OCI-M1 (cell line): ENCODE measurements around the gene LRIF1.
"Not testable (repeated sequence)": the region's sequence is repeated elsewhere in the genome, so short reads cannot be mapped to it uniquely, and the experiment has no call there.

Source experiments
- DNase-seq: peaks from one replicate; lab custom pipeline; 2025; lab: John Stamatoyannopoulos, UW

Gene LRIF1, protein sequence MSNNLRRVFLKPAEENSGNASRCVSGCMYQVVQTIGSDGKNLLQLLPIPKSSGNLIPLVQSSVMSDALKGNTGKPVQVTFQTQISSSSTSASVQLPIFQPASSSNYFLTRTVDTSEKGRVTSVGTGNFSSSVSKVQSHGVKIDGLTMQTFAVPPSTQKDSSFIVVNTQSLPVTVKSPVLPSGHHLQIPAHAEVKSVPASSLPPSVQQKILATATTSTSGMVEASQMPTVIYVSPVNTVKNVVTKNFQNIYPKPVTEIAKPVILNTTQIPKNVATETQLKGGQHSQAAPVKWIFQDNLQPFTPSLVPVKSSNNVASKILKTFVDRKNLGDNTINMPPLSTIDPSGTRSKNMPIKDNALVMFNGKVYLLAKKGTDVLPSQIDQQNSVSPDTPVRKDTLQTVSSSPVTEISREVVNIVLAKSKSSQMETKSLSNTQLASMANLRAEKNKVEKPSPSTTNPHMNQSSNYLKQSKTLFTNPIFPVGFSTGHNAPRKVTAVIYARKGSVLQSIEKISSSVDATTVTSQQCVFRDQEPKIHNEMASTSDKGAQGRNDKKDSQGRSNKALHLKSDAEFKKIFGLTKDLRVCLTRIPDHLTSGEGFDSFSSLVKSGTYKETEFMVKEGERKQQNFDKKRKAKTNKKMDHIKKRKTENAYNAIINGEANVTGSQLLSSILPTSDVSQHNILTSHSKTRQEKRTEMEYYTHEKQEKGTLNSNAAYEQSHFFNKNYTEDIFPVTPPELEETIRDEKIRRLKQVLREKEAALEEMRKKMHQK

DNA sequence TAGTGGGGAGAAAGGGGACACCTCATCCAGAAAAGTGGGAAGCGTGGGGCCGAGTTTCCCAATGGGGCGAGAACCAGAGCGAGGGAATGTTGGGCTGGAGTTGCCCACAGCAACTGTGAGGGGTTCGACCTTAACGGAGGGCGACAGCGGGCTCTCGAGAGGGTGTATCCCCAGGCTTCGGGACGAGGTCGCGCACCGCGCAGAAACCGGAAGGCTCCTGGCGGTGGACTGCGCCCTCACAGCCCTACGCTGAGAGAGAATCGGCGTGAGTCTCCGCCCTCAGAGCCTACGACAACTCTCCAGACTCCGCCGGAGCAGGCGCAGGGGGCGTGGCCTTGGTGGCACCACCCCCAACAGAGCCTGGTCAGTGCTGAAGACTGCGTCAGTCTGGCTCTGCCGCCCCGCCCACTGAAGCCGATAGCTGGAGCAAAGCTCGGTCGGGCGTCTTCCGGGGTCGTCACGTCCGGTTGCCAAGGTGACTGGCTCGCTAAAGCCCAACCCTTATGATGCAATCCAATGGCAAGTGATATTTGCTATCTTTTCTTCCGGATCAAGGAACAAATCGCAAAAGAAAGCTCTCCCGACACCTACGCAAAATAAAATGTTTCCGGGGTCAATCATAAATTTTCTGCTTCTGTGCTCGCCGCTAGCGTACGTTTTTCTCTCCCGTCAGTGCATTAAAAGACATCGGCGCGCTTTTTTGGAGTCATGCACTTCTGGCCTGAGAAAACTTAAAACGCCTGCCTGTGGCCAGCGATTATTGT lies at the start of gene LRIF1:
Gene LRIF1, minus strand, starts transcription at position 232 of the 764 bp plus-strand sequence. CDS start 234 bp downstream, outside the sequence.
- peak; percentile 100 for DNase-seq

DNA sequence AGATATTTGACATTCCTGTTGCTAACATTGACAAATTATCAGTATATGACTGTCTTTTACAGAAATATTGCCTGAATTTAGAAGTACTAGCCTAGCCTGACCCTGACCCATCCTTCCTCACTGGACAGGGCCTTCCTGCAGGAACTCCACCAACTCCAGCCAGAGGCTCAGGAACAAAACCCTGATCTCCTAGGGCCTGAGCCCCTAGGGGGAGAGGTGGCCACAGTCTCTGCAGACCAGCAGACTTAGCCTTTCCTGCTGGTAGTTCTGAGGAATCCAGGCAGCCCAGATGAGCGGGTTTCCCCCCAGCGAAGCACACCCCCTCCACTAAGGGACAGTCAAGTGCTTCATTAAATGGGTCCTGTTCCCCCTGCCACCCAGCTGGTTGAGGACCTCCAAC lies 44.3 kb upstream of the LRIF1 start:
- no peak for DNase-seq

DNA sequence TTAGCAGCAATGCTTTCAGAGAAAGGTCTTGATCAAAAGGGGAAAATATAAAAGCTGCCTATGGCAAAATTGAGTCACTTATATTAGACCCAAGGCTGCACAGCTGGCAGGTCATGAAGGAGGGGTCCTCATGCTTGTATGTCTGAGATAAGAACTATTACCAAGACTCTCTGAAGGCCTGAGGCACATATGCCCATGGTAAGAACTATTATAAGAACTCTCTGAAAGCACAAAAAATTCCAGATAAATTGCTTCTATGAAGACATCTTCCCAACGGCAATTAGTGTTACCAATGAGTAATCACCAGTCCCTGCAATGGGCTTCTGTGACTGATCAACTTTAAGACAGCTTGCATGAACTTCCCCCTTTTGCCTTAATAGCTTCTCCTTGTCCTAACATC lies 42.8 kb upstream of the LRIF1 start:
- DNase-seq, result no peak

DNA sequence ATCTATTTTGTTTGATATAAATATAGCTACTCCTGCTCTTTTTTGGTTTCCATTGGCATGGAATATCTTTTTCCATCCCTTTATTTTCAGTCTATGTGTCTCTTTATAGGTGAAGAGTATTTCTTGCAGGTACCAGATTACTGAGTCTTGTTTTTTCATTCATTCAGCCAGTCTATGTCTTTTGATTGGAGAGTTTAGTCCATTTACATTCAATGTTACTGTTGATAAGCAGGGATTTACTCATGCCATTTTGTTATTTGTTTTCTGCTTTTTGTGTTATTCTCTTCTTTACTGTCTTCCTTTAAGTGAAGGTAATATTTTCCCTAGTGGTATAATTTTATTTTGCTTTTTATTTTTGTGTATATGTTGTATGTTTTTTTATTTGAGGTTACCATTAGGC lies 35.9 kb upstream of the LRIF1 start:
- DNase-seq, result not testable (repeated sequence)

DNA sequence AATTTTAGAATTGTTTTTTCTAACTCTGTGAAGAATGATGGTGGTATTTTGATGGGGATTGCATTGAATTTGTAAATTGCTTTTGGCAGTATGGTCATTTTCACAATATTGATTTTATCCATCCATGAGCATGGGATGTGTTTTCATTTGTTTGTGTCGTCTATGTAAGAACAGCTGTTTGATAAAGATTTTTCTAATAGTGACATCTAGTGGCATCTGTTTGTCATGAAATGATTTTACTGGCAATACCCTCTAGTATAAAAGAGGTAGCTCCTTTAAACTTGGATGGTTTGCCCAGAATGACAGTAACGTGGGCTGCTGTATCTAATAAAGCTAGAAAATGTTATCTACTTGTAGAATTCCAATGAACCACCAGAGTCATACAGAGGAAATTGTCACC lies 28.6 kb upstream of the LRIF1 start:
- peak; percentile 72 for DNase-seq

DNA sequence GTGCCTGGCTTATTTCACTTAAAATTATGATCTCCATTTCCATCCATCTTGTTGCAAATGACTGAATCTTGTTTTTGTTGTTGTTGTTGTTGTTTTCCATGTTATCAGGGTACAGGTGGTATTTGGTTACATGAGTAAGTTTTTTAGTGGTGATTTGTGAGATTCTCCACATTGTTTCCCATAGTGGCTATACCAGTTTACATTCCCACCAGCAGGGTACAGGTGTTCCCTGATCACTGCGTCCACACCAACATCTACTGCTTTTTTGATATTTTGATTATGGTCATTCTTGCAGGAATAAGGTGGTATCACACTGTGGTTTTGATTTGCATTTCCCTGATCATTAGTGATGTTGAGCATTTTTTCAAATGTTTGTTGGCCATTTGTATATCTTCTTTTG lies 27.6 kb upstream of the LRIF1 start:
- DNase-seq, result not testable (repeated sequence)

DNA sequence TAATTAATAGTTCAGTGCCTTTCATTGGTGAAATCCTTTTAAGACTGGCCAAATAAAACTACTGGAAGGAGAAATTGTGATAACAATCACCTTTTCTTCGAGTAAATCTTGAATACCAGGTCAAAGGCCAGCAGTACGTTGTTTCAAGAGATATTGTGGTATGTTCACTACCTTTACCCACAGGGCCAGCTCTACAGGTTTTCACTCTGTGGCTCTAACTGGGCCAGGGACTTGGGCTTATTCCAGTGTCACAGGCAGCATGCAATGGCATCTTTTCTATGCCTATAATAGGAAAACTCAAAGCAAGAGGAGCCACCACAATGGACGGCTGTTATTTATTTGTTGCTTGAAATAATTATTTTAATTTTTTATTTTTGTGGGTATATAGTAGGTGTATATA lies 26.8 kb upstream of the LRIF1 start:
- no peak for DNase-seq

DNA sequence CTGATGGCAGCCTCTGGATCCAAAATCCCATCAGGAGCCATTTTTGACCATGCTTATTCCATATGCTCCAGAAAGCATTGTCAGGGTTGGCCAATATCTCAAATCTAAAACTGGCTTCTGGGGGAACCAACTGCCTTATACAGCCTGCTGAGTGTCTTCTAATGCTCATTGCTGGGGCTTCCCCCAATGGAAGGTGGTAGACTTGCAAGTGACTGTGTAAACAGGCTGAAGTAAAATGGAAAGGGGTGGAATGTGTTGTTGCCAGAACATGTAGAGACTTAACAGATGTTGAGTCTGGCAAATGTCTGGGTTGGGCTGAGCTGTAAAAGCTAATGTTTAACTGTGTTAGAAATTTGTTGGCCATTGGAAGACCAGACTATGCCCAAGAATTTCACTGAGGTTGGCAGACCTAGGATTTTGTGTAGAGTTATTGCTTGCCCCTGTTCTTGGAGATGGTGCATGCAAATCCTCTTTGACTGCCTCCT lies 22.7 kb upstream of the LRIF1 start:
- DNase-seq, result no peak

DNA sequence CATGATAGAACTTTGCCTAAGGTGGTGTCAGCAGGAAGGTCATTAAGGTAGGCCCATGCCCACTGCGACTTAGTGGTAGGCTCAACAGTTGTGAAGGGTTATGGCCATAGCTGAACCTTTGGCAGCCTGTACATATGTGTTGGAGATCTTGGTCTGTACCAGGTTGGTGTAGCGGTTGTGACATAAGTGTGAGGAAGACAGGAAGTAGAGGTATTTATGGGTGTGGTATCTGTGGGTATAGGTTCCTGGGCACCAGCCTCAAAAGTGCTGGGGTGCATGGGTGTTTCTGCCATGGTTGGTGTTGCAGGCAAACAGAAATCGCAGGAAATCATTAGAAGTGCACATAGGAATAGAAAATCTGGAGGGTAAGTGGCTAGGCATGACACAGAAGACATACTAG lies 18.6 kb upstream of the LRIF1 start:
- no peak for DNase-seq

DNA sequence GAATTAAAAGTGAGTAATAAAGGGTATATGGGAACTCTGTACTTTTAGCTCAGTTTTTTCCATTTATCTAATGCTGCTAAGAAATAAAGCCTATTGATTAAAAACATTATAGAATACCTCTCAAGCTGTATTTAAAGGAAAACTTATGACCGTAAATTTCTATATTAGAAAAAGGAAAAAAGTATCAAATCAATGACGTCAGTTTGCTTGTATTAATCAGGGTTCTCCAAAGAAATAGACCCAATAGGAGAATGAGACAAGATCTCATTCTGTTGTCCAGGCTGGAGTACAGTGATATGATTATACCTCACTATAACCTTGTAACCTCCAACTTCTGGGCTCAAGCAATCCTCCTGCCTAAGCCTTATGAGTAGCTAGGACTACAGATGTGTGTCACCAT lies 15.4 kb upstream of the LRIF1 start:
- DNase-seq, result no peak

DNA sequence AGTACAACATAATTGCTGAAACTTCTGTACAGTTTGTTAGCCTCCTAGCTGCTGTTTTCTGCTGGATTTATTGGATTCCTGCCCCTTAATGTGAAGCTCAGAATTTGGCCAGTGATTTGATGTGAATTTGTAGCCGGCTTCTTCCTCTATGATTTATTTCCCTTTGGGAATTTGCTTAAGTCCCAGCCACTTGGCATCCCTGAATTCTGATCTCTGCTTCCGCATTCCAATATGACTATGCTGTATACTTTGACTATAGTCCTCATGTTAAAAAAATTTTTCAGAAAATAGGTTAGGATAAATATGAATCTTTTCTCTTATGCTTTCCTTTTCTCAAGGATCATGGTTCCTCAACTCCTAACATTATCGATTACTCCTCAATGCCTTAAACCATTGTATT lies 12.4 kb upstream of the LRIF1 start:
- DNase-seq, result no peak

DNA sequence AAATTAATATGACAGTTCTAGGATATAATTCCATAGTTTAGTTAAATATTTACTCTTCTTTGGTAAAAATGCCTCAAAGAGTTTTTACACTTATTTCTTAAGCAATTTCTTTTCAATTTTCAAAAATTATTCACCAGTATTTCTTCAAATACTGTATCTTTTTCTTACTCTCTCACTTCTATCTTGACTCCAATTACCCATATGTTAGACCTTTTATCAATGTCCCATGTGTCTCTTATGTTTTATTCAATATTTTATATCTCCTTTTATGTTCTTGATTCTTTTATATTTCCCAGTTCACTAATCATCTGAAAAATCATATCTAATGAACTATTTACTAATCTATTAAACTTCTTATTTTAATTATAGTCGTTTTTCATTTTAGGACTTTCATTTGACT lies 11.5 kb upstream of the LRIF1 start:
- no peak for DNase-seq

DNA sequence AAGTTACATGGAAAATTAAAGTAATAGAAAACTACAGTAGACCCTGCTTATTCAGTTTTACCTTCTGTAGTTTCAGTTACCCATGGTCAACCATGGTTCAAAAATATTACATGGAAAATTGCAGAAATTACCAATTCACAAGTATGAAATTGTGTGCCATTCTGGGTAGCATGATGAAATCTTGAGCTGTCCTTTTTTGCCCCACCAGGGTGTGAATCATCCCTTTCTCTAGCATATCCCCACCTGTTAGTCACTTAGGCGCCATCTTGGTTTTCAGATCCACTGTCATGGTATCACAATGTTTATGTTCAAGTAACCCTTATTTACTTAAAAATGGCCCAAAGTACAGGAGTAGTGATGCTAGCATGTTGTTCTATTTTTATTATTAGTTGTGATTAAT lies 3.5 kb upstream of the LRIF1 start:
- DNase-seq, result no peak

DNA sequence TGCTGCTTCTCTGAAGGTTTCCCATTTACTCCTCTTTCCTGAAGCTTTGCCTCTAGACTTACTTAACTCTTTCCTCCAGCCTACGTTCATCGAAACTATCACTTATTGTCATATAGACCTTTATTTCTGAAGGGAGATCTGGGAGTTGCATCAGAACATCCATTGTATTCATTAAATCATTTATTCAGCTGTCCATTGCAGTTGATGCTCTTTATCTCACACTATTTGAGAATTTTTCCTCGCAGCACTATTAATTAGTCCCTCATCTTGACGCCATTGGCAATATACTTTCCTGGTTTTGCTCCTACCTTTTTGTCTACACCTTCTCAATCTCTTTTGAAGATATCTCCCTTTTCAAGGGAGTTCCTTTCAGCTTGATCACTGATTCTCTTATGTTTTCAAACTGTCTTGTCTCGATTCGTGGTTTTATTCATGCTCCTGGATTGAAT lies 757 bp upstream of the LRIF1 start:
- DNase-seq, result no peak

DNA sequence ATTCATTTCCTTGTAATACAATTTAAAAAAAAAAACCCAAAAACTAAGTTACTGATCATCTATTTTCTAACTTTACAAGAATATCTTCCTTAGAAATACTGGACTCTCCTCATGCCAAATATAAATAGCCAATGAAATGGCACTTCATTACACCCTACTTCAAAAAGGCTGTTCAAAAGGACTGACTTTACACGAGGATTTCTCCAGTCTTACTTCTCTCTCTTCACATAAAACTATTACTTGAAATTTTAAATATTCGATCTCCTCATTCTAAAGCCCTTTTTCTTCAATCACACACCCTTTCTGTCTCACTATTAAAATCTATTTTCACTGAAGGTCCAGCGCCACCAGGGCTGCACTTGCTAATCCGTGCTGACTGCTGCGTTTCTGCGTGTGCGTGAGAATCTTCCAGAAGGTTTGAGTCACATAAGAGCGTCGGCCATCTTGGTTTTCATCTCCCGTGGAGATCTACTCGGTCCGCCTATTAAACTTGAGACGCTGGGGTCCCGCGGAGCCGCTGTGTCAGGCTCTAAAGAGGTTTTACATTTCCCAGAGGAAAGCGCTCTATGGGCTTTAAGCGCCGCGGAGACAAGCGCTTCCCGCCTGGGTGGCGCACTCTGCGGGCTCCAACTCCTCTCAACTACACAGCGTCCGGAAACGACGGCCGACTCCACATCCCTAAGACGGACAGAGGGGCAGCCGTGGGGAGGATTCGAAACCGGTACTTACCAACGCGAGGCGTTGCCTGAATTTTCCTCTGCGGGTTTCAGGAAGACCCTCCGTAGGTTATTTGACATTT lies 631 bp downstream of the LRIF1 start:
- peak; percentile 89 for DNase-seq

DNA sequence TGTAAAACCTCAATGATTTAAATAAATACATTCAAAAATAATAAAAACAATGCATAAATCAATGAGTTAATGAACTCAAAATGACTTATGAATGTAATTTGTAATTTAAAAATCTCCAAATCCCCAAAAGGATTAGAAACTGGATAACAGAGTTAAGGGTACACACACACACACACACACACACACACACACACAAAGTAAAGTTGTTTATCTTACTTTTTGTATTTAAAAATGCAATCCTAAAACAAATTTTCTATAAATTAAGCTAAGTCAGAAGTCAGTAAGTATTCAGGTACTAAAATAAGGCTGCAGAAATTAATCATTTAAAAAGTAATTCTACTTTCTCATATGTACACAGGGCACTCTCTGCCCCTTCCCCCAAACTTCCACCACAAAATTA lies 1.8 kb downstream of the LRIF1 start:
- DNase-seq, result no peak

DNA sequence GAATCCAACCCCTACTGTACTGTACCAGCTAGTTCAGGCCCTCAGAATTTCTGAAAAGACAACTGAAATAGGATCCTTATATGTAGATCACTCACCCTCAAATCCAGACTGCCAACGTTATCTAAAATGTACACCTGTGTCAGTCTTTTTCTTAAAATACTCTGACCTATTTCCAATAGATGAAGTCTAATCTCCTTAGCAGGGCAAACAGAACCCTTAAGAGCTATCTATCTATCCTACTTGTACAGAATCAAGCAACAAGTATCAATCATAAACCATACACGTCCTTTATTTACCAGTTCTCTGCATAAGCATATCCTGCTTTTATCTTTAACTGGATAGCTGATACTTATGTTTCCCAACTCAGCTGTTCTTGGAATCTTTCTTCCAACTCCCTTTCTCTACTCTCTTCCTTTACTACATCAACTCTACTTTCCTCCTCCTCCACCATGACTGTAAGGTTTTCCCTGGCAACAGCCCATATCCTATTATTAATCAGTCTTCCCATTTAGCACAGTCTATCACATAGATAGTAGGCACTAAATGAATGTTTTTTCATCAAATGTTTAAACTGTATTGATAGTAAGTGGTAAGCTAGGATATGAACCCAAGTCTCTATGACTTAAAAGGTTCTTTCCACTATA lies 2.8 kb downstream of the LRIF1 start:
- no peak for DNase-seq

DNA sequence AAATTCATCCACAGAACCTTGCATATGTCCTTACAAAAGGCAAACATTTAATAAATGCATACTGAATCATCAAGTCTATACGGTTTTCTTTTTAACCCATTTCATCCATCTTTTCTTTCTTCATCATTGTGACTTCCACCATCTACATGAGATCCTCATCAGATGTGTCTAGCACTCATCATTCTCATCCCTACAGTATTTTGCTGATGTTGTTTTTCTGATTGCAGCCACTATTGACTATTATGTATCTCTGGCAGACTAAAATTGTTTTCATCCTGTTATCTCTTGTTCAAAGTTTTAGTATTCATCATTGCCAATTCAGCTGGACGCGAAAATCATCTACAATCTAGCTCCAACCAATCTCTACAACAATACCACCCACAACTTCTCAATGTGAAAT lies 5.9 kb downstream of the LRIF1 start:
- DNase-seq, result no peak

DNA sequence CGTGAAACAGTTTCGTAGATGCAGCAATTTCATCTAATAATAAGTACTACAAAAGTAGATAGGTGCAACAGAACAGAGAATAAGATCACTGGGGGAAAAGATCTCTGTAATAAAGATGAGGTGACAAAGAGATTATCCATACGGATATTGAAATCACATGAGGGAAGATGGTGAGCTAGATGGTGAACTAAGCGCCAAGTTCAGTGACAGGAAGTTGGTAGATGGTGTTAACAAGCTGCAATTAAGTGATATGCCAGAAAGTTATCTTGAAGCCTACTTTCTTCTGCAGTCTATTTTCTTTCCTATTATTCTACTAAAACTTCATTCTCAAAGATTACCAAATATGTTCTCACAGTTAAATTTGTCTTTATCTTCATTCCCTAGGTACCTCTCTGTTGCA lies 7.1 kb downstream of the LRIF1 start:
- no peak for DNase-seq

DNA sequence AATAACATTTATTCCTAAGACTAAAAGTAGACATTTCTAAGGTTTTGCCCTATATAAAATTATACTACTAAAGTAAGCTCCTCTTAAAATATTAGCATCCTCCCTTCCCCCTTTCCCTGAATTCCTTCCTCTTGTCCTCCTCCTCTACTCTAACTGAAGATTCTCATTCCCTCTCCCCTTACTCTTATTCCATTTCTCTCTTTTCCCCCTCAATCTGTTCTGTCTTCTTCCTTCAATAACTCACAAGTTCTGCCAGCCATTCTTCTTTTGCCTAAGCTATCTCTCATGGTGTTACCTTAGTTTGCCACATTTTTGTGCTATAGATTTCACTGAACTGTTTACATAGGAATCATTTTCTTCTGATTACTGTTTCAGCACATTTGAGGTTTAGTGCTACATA lies 10.7 kb downstream of the LRIF1 start:
- DNase-seq, result no peak

DNA sequence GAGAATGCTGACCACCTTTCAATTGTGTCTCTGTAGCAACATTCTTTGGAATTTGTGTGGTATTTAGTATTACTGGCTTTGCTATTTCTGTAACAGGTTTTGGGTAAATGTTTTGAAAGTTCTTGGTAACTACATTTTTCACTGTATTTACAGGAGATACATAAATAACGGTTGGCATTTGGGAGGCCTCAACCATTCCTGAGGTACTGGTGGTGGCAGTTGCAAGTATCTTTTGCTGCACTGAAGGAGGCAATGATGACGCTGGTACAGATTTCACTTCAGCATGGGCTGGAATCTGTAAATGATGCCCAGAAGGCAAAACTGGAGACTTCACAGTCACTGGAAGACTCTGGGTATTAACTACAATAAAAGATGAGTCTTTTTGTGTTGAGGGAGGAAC lies 11.7 kb downstream of the LRIF1 start:
- DNase-seq, result no peak
